ENCODE data around the gene SUSD5.

DNA sequence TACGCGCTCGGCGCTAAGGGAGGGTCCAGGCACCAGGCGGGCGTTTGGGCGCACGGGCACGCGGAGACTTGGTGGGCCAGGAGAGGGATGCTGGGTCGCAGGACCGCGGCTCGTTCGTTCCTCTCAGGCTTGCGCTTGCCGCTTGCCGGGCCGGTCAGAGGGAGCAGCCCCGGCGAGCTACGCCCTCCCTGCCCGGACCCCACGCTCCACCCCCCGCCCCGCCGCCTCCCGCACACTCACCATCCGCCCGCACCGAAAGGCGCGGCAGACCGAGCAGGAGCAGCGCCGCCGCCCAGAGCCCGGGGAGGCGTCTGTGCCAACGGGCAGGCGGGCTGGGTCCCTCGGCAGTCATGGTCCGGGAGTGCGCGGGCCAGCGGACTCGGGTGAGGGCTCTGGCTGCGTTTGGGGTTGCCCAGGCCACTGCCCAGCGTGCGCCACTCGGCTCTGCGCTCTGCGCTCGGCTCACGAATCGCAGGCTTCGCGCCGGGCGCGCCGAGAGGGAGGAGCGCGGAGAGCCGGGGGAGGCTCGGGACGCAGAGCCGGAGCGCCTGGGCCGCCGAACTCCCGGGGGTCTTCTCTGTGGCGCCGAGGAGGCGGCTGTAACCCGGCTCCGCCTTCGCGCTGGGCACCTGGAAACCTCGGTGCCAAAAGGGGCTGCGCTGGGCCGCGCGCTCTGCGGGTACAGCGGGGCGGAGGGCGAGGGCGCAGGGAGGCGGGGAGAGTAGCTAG lies at the start of gene SUSD5:
- TF ChIP-seq, protein P1, sequence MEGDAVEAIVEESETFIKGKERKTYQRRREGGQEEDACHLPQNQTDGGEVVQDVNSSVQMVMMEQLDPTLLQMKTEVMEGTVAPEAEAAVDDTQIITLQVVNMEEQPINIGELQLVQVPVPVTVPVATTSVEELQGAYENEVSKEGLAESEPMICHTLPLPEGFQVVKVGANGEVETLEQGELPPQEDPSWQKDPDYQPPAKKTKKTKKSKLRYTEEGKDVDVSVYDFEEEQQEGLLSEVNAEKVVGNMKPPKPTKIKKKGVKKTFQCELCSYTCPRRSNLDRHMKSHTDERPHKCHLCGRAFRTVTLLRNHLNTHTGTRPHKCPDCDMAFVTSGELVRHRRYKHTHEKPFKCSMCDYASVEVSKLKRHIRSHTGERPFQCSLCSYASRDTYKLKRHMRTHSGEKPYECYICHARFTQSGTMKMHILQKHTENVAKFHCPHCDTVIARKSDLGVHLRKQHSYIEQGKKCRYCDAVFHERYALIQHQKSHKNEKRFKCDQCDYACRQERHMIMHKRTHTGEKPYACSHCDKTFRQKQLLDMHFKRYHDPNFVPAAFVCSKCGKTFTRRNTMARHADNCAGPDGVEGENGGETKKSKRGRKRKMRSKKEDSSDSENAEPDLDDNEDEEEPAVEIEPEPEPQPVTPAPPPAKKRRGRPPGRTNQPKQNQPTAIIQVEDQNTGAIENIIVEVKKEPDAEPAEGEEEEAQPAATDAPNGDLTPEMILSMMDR (IDR thresholded peaks at IDR 0.05; ENCODE audit: insufficient read depth, low read length, poor library complexity, severe bottlenecking): no peak
- no peak for TF ChIP-seq EZH2phosphoT487 (conservative IDR thresholded peaks at IDR 0.05; ENCODE audit: low read length)

Data from SU-DHL-6 (cell line).